ENCODE results near the gene EIF4G3.
A peak's percentile ranks its signal among the peaks of the same experiment; 100 is the strongest.

Gene EIF4G3

GRCh38 chr1:20993716-20994575 lies 182.8 kb downstream of the EIF4G3 start:
- DNase-seq (ENCODE audit: low read depth), result no peak

- no peak for DNase-seq (ENCODE audit: low read depth)
Observed at GRCh38 chr1:20992322-20993056, 184.2 kb downstream of the EIF4G3 start.

GRCh38 chr1:20988943-20989342 lies 187.8 kb downstream of the EIF4G3 start:
- no peak for DNase-seq (ENCODE audit: low read depth)

- DNase-seq (ENCODE audit: low read depth), result no peak
Observed at GRCh38 chr1:20987831-20988825, 188.6 kb downstream of the EIF4G3 start.

- no peak for DNase-seq (ENCODE audit: low read depth)
Observed at GRCh38 chr1:20983297-20983889, 193.3 kb downstream of the EIF4G3 start.

GRCh38 chr1:20982316-20982715 lies 194.4 kb downstream of the EIF4G3 start:
- DNase-seq (ENCODE audit: low read depth), result peak; percentile 14

- no peak for DNase-seq (ENCODE audit: low read depth)
Observed at GRCh38 chr1:20981915-20982314, 194.8 kb downstream of the EIF4G3 start.

GRCh38 chr1:20980051-20980450 lies 196.6 kb downstream of the EIF4G3 start:
- no peak for DNase-seq (ENCODE audit: low read depth)

GRCh38 chr1:20978413-20978812 lies 198.3 kb downstream of the EIF4G3 start:
- no peak for DNase-seq (ENCODE audit: low read depth)

- no peak for DNase-seq (ENCODE audit: low read depth)
Observed at GRCh38 chr1:20975668-20976067, 201.0 kb downstream of the EIF4G3 start.

GRCh38 chr1:20974951-20975350 lies 201.7 kb downstream of the EIF4G3 start:
- no peak for DNase-seq (ENCODE audit: low read depth)

GRCh38 chr1:20974069-20974468 lies 202.6 kb downstream of the EIF4G3 start:
- peak; percentile 11 for DNase-seq (ENCODE audit: low read depth)

- no peak for DNase-seq (ENCODE audit: low read depth)
Observed at GRCh38 chr1:20972855-20973254, 203.8 kb downstream of the EIF4G3 start.

GRCh38 chr1:20964540-20965484 lies 211.9 kb downstream of the EIF4G3 start:
- no peak for DNase-seq (ENCODE audit: low read depth)

- no peak for DNase-seq (ENCODE audit: low read depth)
Observed at GRCh38 chr1:20962576-20963258, 214.0 kb downstream of the EIF4G3 start.

- no peak for DNase-seq (ENCODE audit: low read depth)
Observed at GRCh38 chr1:20958430-20958829, 218.3 kb downstream of the EIF4G3 start.

GRCh38 chr1:20956272-20956671 lies 220.4 kb downstream of the EIF4G3 start:
- no peak for DNase-seq (ENCODE audit: low read depth)

- DNase-seq (ENCODE audit: low read depth), result no peak
Observed at GRCh38 chr1:20950679-20951078, 226.0 kb downstream of the EIF4G3 start.

GRCh38 chr1:20949871-20950590 lies 226.7 kb downstream of the EIF4G3 start:
- no peak for DNase-seq (ENCODE audit: low read depth)
